Effector memory CD4-positive, alpha-beta T cell (primary cell): ENCODE measurements around the gene HTR3C.
"Not testable (repeated sequence)": the region's sequence is repeated elsewhere in the genome, so short reads cannot be mapped to it uniquely, and the experiment has no call there.

Experiments used
- DNase-seq, 3 donors: peaks; one replicate each; pipeline ENCODE4 v3.0.0-alpha.2; 2020
- H3K27ac ChIP-seq: 2 replicates; pipeline ENCODE4 v1.7.0; 2013; ENCODE audit warnings: mild to moderate bottlenecking, low read length, moderate library complexity; ENCODE audit not compliant: insufficient read depth, poor library complexity, severe bottlenecking
- H3K27me3 ChIP-seq: replicated peaks from 2 replicates; pipeline ENCODE4 v1.7.0; 2013; ENCODE audit warnings: mild to moderate bottlenecking, low read length; ENCODE audit not compliant: insufficient read depth, control insufficient read depth, poor library complexity, severe bottlenecking
- H3K36me3 ChIP-seq: 2 replicates; pipeline ENCODE4 v1.7.0; 2013; ENCODE audit warnings: mild to moderate bottlenecking, low read length, moderate library complexity; ENCODE audit not compliant: control insufficient read depth, insufficient read depth
- H3K4me1 ChIP-seq: 2 replicates; pipeline ENCODE4 v1.7.0; 2013; ENCODE audit warnings: low read length, mild to moderate bottlenecking; ENCODE audit not compliant: control insufficient read depth, insufficient read depth, poor library complexity, severe bottlenecking
- H3K4me3 ChIP-seq: 2 replicates; pipeline ENCODE4 v1.7.0; 2013; ENCODE audit warnings: low read length, low read depth, mild to moderate bottlenecking; ENCODE audit not compliant: insufficient read depth, poor library complexity, severe bottlenecking
- H3K9me3 ChIP-seq: 2 replicates; pipeline ENCODE4 v1.7.0; 2013; ENCODE audit warnings: mild to moderate bottlenecking, low read length, moderate library complexity; ENCODE audit not compliant: control insufficient read depth

The HTR3C gene

GRCh38 chr3:184030536-184030935 is 22.3 kb upstream of the HTR3C start:
- DNase-seq: no peak
- Histone ChIP-seq H3K36me3 (no peaks in the 10 kb centered on the region), H3K27me3 (no peaks in the 10 kb centered on the region), H3K4me3 (no peak overlapping the region), H3K27ac (no peak overlapping the region), H3K9me3 (no peaks in the 10 kb centered on the region), H3K4me1 (no peaks in the 10 kb centered on the region)

GRCh38 chr3:184031187-184031792 is 21.6 kb upstream of the HTR3C start, which contains the start of gene HTR3D:
Gene HTR3D, plus strand, starts transcription at chr3:184031742. Its CDS starts 0 bp downstream, at chr3:184031742.
- Histone ChIP-seq H3K4me1 (no peaks in the 10 kb centered on the region), H3K36me3 (no peaks in the 10 kb centered on the region), H3K27ac (no peak within 1 kb of the TSS), H3K9me3 (no peaks in the 10 kb centered on the region), H3K27me3 (no peaks in the 10 kb centered on the region), H3K4me3 (no peak within 1 kb of the TSS)
- no peak for DNase-seq

GRCh38 chr3:184037816-184038215 is 15.0 kb upstream of the HTR3C start:
- no peak overlapping the region for H3K27ac ChIP-seq
- H3K9me3 ChIP-seq: no peaks in the 10 kb centered on the region

GRCh38 chr3:184038307-184038706 is 14.5 kb upstream of the HTR3C start:
- DNase-seq, H3K36me3 ChIP-seq, H3K27me3 ChIP-seq, H3K4me1 ChIP-seq, H3K4me3 ChIP-seq, H3K9me3 ChIP-seq, H3K27ac ChIP-seq: not testable (repeated sequence)

More at GRCh38 chr3:184037816-184038215, 15.0 kb upstream of the HTR3C start:
- Histone ChIP-seq H3K27me3 (no peaks in the 10 kb centered on the region), H3K36me3 (no peaks in the 10 kb centered on the region), H3K4me3 (no peak overlapping the region), H3K4me1 (no peaks in the 10 kb centered on the region)
- no peak for DNase-seq

GRCh38 chr3:184039414-184039813 is 13.4 kb upstream of the HTR3C start:
- no peak overlapping the region for H3K4me3 ChIP-seq

GRCh38 chr3:184040010-184040409 is 12.8 kb upstream of the HTR3C start:
- H3K4me3 ChIP-seq: no peak overlapping the region
- no peaks in the 10 kb centered on the region for H3K4me1 ChIP-seq
- no peaks in the 10 kb centered on the region for H3K27me3 ChIP-seq
- no peak for DNase-seq
- no peaks in the 10 kb centered on the region for H3K36me3 ChIP-seq
- no peak overlapping the region for H3K27ac ChIP-seq
- H3K9me3 ChIP-seq: no peaks in the 10 kb centered on the region

More at GRCh38 chr3:184039414-184039813, 13.4 kb upstream of the HTR3C start:
- H3K9me3 ChIP-seq: no peaks in the 10 kb centered on the region
- no peaks in the 10 kb centered on the region for H3K27me3 ChIP-seq
- H3K27ac ChIP-seq: no peak overlapping the region
- no peaks in the 10 kb centered on the region for H3K36me3 ChIP-seq
- no peaks in the 10 kb centered on the region for H3K4me1 ChIP-seq
- no peak for DNase-seq

- Histone ChIP-seq H3K4me1 (no peaks in the 10 kb centered on the region), H3K27ac (no peak overlapping the region), H3K36me3 (no peaks in the 10 kb centered on the region), H3K9me3 (no peaks in the 10 kb centered on the region), H3K4me3 (no peak overlapping the region), H3K27me3 (no peaks in the 10 kb centered on the region)
- no peak for DNase-seq
These were observed 10.2 kb upstream of the HTR3C start for GRCh38 chr3:184042617-184043016.

GRCh38 chr3:184045995-184046394 is 6.9 kb upstream of the HTR3C start:
- Histone ChIP-seq H3K4me3 (no peak overlapping the region), H3K27ac (no peak overlapping the region), H3K9me3 (no peaks in the 10 kb centered on the region), H3K36me3 (no peaks in the 10 kb centered on the region), H3K27me3 (no peaks in the 10 kb centered on the region), H3K4me1 (no peaks in the 10 kb centered on the region)
- no peak for DNase-seq

GRCh38 chr3:184050217-184050847 is 2.5 kb upstream of the HTR3C start:
- Histone ChIP-seq H3K27ac (no peak overlapping the region), H3K27me3 (no peaks in the 10 kb centered on the region), H3K4me1 (no peaks in the 10 kb centered on the region), H3K36me3 (no peaks in the 10 kb centered on the region), H3K9me3 (no peaks in the 10 kb centered on the region), H3K4me3 (no peak overlapping the region)
- DNase-seq: no peak

GRCh38 chr3:184058029-184058428 is 5.2 kb downstream of the HTR3C start:
- no peak for DNase-seq
- no peaks in the 10 kb centered on the region for H3K4me1 ChIP-seq
- H3K27me3 ChIP-seq: no peaks in the 10 kb centered on the region
- no peaks in the 10 kb centered on the region for H3K9me3 ChIP-seq
- no peak overlapping the region for H3K4me3 ChIP-seq
- H3K36me3 ChIP-seq: no peaks in the 10 kb centered on the region
- no peak overlapping the region for H3K27ac ChIP-seq
